Activated naive CD4-positive, alpha-beta T cell treated with anti-CD3 and anti-CD28 coated beads for 36 hours (primary cell): ENCODE results near the gene HSPG2. TPM values are rescaled to one million over a fixed set of nuclear protein-coding genes. Genes with fewer than 3 reads are reported as not detected.

Experiments
- CTCF ChIA-PET: fragments of 350-600 bp; sonication (Branson Sonifier 250); formaldehyde crosslinking; loops from one replicate; lab custom pipeline; 2021; ENCODE audit warnings: antibody characterized with exemption; lab: Charles Lee
- DNase-seq: peaks from one replicate; pipeline ENCODE4 v3.0.0-alpha.2; 2020
- H3K27ac Mint-ChIP-seq: one replicate; pipeline ENCODE4 v1.8.0; 2021; ENCODE audit warnings: mild to moderate bottlenecking, mixed read lengths
- H3K27me3 Mint-ChIP-seq: one replicate; pipeline ENCODE4 v1.8.0; 2021; ENCODE audit warnings: low read depth, mixed read lengths
- H3K36me3 Mint-ChIP-seq: one replicate; pipeline ENCODE4 v1.8.0; 2021; ENCODE audit warnings: low read depth, mixed read lengths
- H3K4me1 Mint-ChIP-seq: one replicate; pipeline ENCODE4 v1.8.0; 2021; ENCODE audit warnings: low read depth, mixed read lengths
- H3K4me3 Mint-ChIP-seq: one replicate; pipeline ENCODE4 v1.8.0; 2021; ENCODE audit warnings: mild to moderate bottlenecking, moderate library complexity, mixed read lengths
- H3K9me3 Mint-ChIP-seq: one replicate; pipeline ENCODE4 v1.8.0; 2021; ENCODE audit warnings: mixed read lengths
- intact Hi-C: fragments of 100-400 bp; cut with micrococcal nuclease; formaldehyde crosslinking; loops from one replicate; pipeline ENCODE4 v1.15.1; 2023
- total RNA-seq, 2 experiments: library from RNA; stranded (reverse); gene quantifications; one replicate each; pipeline ENCODE4 v1.2.3, GENCODE V29; 2021

Gene HSPG2
- total RNA-seq, 2 experiments from 2014 or later: 4.5 to 4.9 TPM

DNA sequence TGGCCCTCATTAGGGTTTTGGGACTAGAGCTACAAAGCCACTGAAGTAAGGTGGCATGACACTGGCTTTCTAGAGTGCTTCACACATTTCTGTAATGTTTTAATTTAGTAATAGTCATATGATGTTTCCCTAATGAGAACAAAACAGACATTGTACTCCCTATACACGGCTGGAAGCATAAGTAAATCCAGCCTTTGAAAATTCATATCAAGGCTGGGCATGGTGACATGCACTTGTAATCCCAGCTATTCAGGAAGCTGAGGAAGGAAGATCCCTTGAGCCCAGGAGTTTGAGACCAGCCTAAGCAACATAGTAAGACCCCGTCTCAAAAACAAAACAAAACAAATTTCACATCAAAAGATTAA lies 161.6 kb downstream of the HSPG2 start:
- Mint-ChIP-seq H3K4me1 (peaks cover 52% of the 10 kb centered on the region), H3K9me3 (no peaks in the 10 kb centered on the region), H3K27me3 (no peaks in the 10 kb centered on the region), H3K27ac (peak overlapping the region; percentile 70), H3K4me3 (no peak overlapping the region), H3K36me3 (peaks cover 9% of the 10 kb centered on the region)
- CTCF ChIA-PET: interaction anchor here (0.6 kb wide), 1 partner anchor 15 kb away, joined by 4 read pairs; no protein-coding TSS in a partner anchor
- intact Hi-C loops: loop anchor here (5.0 kb wide), 1 partner anchor 598 kb away; the partner anchor contains the start of gene EIF4G3
- DNase-seq: no peak

DNA sequence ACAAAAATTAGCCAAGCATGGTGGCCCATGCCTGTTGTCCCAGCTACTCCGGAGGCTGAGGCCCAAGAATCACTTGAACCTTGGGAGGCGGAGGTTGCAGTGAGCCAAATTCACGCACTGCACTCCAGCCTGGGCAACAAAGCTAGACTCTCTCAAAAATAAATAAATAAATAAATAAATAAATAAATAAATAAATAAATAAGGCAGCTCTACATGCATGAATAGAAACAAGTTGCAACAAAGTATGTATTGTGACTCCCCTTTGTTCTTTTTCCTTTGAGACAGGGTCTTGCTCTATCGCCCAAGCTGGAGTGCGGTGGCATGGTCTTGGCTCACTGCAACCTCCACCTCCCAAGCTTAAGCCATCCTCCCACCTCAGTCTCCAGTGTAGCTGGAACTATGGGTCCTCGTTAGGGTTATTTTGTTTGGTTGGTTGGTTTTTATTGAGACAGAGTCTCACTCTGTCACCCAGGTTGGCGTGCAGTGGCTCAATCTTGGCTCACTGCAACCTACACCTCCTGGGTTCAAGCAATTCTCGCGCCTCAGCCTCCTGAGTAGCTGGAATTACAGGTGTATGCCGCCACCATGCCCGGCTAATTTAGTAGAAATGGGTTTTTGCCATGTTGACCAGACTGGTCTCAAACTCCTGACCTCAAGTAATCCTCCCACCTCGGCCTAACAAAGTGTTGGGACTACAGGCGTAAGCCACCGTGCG lies 162.1 kb downstream of the HSPG2 start:
- peaks cover 11% of the 10 kb centered on the region for H3K36me3 Mint-ChIP-seq
- H3K4me1 Mint-ChIP-seq: peaks cover 50% of the 10 kb centered on the region
- H3K27ac Mint-ChIP-seq: peak overlapping the region; percentile 70
- CTCF ChIA-PET: interaction anchor here (0.6 kb wide), 1 partner anchor 14 kb away, joined by 4 read pairs; no protein-coding TSS in a partner anchor
- no peaks in the 10 kb centered on the region for H3K9me3 Mint-ChIP-seq
- no peak overlapping the region for H3K4me3 Mint-ChIP-seq
- DNase-seq: no peak
- intact Hi-C loops: loop anchor here (5.0 kb wide), 1 partner anchor 598 kb away; the partner anchor contains the start of gene EIF4G3
- no peaks in the 10 kb centered on the region for H3K27me3 Mint-ChIP-seq

DNA sequence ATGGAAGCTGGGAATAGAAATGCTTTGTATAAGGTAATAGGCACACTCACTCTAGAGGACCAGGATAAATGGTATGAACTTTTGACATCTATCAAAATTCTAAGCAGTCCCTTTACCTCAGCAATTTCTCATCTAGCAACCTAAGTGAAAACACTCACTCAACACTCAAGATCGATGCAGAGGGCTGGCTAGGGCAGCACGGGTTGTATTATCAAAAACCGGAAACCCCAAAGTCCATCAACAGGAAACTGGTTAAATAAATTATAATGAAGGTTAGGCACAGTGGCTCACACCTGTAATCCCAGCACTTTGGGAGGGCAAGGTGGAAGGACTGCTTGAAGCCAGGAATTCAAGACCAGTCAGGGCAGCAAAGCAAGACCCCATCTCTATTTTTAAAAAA lies 163.5 kb downstream of the HSPG2 start:
- Mint-ChIP-seq H3K4me3 (no peak overlapping the region), H3K27ac (no peak overlapping the region), H3K36me3 (peaks cover 11% of the 10 kb centered on the region), H3K9me3 (no peaks in the 10 kb centered on the region), H3K4me1 (peaks cover 45% of the 10 kb centered on the region), H3K27me3 (no peaks in the 10 kb centered on the region)
- CTCF ChIA-PET: no interaction called here
- intact Hi-C loops: no loop called here
- DNase-seq: no peak

Other genes starting within 250 kb of the HSPG2 start
- gene USP48, start 154.2 kb downstream of the HSPG2 start, total RNA-seq: 10 to 100 TPM; 89.9 to 93.4 TPM
- gene LDLRAD2, start 125.0 kb downstream of the HSPG2 start, total RNA-seq: not detected
- not detected for gene CELA3B, start 39.7 kb upstream of the HSPG2 start, total RNA-seq
- gene CELA3A, start 64.3 kb upstream of the HSPG2 start, total RNA-seq: not detected
- gene CDC42, start 115.4 kb upstream of the HSPG2 start, total RNA-seq: 100 to 1,000 TPM; 318 to 322 TPM
- not detected for gene WNT4, start 205.8 kb upstream of the HSPG2 start, total RNA-seq